PC-3 (cell line): ENCODE measurements around the gene RAB26. TPM values are rescaled to one million over a fixed set of nuclear protein-coding genes. Genes with fewer than 3 reads are reported as not detected.

Source experiments
- ATAC-seq: fragments of 200-7000 bp; cut with Tn5 transposase; 2 replicates; pipeline ENCODE4 v1.9.1; 2020; ENCODE audit warnings: mild to moderate bottlenecking, moderate library complexity
- BruUV-seq: library from RNA; stranded (reverse); fragments of 400-500 nt; replicated peaks from 2 replicates; lab custom pipeline; 2021; lab: Mats Ljungman, UMichigan
- CTCF ChIA-PET: fragments of 300-600 bp; sonication (Branson Sonifier 250); formaldehyde crosslinking; loops from one replicate; lab custom pipeline; 2022; ENCODE audit warnings: antibody characterized with exemption; lab: Charles Lee
- POLR2A ChIA-PET: fragments of 300-600 bp; sonication (Branson Sonifier 250); formaldehyde crosslinking; loops from one replicate; lab custom pipeline; 2022; ENCODE audit warnings: antibody characterized with exemption; ENCODE audit not compliant: unreplicated experiment; lab: Charles Lee
- DNase-seq: peaks from one replicate; pipeline ENCODE4 v3.0.0-alpha.2; 2015
- H2AFZ ChIP-seq: fragments of 300-600 bp; sonication (generic); 2 replicates; pipeline ENCODE4 v1.6.0; 2016; ENCODE audit warnings: antibody characterized with exemption, low read length
- H3F3A ChIP-seq: fragments of 300-600 bp; sonication (generic); one replicate; pipeline ENCODE4 v1.6.0; 2017; ENCODE audit warnings: antibody characterized with exemption, low read length, control low read depth, mild to moderate bottlenecking; ENCODE audit not compliant: unreplicated experiment
- H3K27ac ChIP-seq: fragments of 300-600 bp; sonication (generic); 2 replicates; pipeline ENCODE4 v1.5.1; 2016; ENCODE audit warnings: mild to moderate bottlenecking, low read length
- H3K27me3 ChIP-seq: fragments of 300-600 bp; sonication (generic); 2 replicates; pipeline ENCODE4 v1.6.1; 2016; ENCODE audit warnings: low read length, mixed read lengths
- H3K36me3 ChIP-seq: fragments of 300-600 bp; sonication (generic); 2 replicates; pipeline ENCODE4 v1.6.1; 2016; ENCODE audit warnings: low read depth, mixed run types, low read length, mixed read lengths
- H3K4me1 ChIP-seq: fragments of 300-600 bp; sonication (generic); 2 replicates; pipeline ENCODE4 v1.5.1; 2016; ENCODE audit warnings: low read length; ENCODE audit not compliant: insufficient read depth
- H3K4me2 ChIP-seq: fragments of 300-600 bp; sonication (generic); 2 replicates; pipeline ENCODE4 v1.6.0; 2016; ENCODE audit warnings: low read length
- H3K4me3 ChIP-seq: fragments of 300-600 bp; sonication (generic); 2 replicates; pipeline ENCODE4 v1.5.1; 2016; ENCODE audit warnings: mild to moderate bottlenecking, low read length, mixed read lengths
- H3K79me2 ChIP-seq: fragments of 300-600 bp; sonication (generic); 2 replicates; pipeline ENCODE4 v1.6.1; 2017; ENCODE audit warnings: low read length, mixed read lengths
- H3K9ac ChIP-seq: fragments of 300-600 bp; sonication (generic); 2 replicates; pipeline ENCODE4 v1.6.0; 2016; ENCODE audit warnings: mild to moderate bottlenecking, low read length
- H3K9me2 ChIP-seq: fragments of 300-600 bp; sonication (generic); replicated peaks from 2 replicates; pipeline ENCODE4 v1.6.1; 2016; ENCODE audit warnings: mixed run types, low read length, mixed read lengths
- H3K9me3 ChIP-seq: fragments of 300-600 bp; sonication (generic); 2 replicates; pipeline ENCODE4 v1.6.1; 2016; ENCODE audit warnings: low read length, mixed read lengths
- H4K20me1 ChIP-seq: fragments of 300-600 bp; sonication (generic); 2 replicates; pipeline ENCODE4 v1.6.1; 2016; ENCODE audit warnings: low read length, mixed read lengths
- CTCF ChIP-seq: fragments of 300-600 bp; sonication (generic); conservative IDR thresholded peaks from 2 replicates; pipeline ENCODE4 v1.5.1; 2017; ENCODE audit warnings: antibody characterized with exemption, low read depth, mild to moderate bottlenecking, low read length
- EZH2 ChIP-seq: fragments of 300-600 bp; sonication (generic); IDR thresholded peaks from one replicate; pipeline ENCODE4 v1.6.1; 2017; ENCODE audit warnings: antibody characterized with exemption, mild to moderate bottlenecking, low read length; ENCODE audit not compliant: unreplicated experiment
- EZH2phosphoT487 ChIP-seq: fragments of 300-600 bp; sonication (generic); IDR thresholded peaks from 2 replicates; pipeline ENCODE4 v1.6.1; 2018; ENCODE audit warnings: mild to moderate bottlenecking, antibody characterized with exemption, low read length, borderline replicate concordance
- intact Hi-C: fragments of 100-400 bp; cut with micrococcal nuclease; formaldehyde crosslinking; loops from 2 replicates; pipeline ENCODE4 v1.9.0; 2023
- total RNA-seq: library from RNA; depleted of rRNA; stranded (reverse); fragments of >200 nt; gene quantifications from 2 replicates; pipeline ENCODE4 v1.2.3, GENCODE V29; 2014

Gene RAB26
- total RNA-seq, 1 experiment from 2014 or later, result 5.6 TPM

GRCh38 chr16:2170587-2171435, 22.4 kb downstream of the RAB26 start:
- no peak overlapping the region for H3K4me3 ChIP-seq
- intact Hi-C loops, result no loop called here
- H3K4me1 ChIP-seq, result no peaks in the 10 kb centered on the region
- H3K4me2 ChIP-seq, result no peak overlapping the region
- DNase-seq, result no peak
- H4K20me1 ChIP-seq, result no peaks in the 10 kb centered on the region
- H3K27me3 ChIP-seq, result no peaks in the 10 kb centered on the region
- no peak overlapping the region for H3K9ac ChIP-seq
- no TSS peak for BruUV-seq
- no peaks in the 10 kb centered on the region for H3K36me3 ChIP-seq
- ChIA-PET POLR2A (no interaction called here), CTCF (no interaction called here)
- ATAC-seq, result no peak
- no peak overlapping the region for H3K27ac ChIP-seq
- no peaks in the 10 kb centered on the region for H3F3A ChIP-seq
- H3K9me3 ChIP-seq, result no peaks in the 10 kb centered on the region
- TF ChIP-seq EZH2 (no peak), EZH2phosphoT487 (no peak), CTCF (no peak)
- H3K9me2 ChIP-seq, result no peaks in the 10 kb centered on the region
- H3K79me2 ChIP-seq, result no peaks in the 10 kb centered on the region
- no peak overlapping the region for H2AFZ ChIP-seq

GRCh38 chr16:2171601-2172178, 23.3 kb downstream of the RAB26 start:
- no peak overlapping the region for H2AFZ ChIP-seq
- H3K4me1 ChIP-seq, result no peaks in the 10 kb centered on the region
- no peak for TF ChIP-seq EZH2phosphoT487
- no peak for TF ChIP-seq CTCF
- TF ChIP-seq EZH2, result no peak
- BruUV-seq, result no TSS peak
- no peak overlapping the region for H3K9ac ChIP-seq
- H3K4me2 ChIP-seq, result no peak overlapping the region
- ChIA-PET CTCF (no interaction called here), POLR2A (no interaction called here)
- no peaks in the 10 kb centered on the region for H3K27me3 ChIP-seq
- no peak overlapping the region for H3K4me3 ChIP-seq
- H3K27ac ChIP-seq, result no peak overlapping the region
- no peaks in the 10 kb centered on the region for H3F3A ChIP-seq
- H3K36me3 ChIP-seq, result no peaks in the 10 kb centered on the region
- intact Hi-C loops, result no loop called here
- DNase-seq (no peak), ATAC-seq (no peak)
- no peaks in the 10 kb centered on the region for H3K9me3 ChIP-seq
- no peaks in the 10 kb centered on the region for H3K9me2 ChIP-seq
- no peaks in the 10 kb centered on the region for H4K20me1 ChIP-seq
- H3K79me2 ChIP-seq, result no peaks in the 10 kb centered on the region
